GM21723 (cell line): ENCODE data around the gene UBN1.

Experiments
- ATAC-seq: cut with Tn5 transposase; IDR thresholded peaks from one replicate; pipeline ENCODE4 v1.9.1; 2021; ENCODE audit warnings: mild to moderate bottlenecking, moderate library complexity; ENCODE audit not compliant: unreplicated experiment

Gene UBN1

GRCh38 chr16:4900036-4900435 lies 52.8 kb downstream of the UBN1 start:
- ATAC-seq: no peak

GRCh38 chr16:4900750-4901149 lies 53.5 kb downstream of the UBN1 start:
- no peak for ATAC-seq

- ATAC-seq: no peak
Observed at GRCh38 chr16:4902038-4902437, 54.8 kb downstream of the UBN1 start.

- ATAC-seq: no peak
Observed at GRCh38 chr16:4904108-4904941, 57.0 kb downstream of the UBN1 start.

DNA sequence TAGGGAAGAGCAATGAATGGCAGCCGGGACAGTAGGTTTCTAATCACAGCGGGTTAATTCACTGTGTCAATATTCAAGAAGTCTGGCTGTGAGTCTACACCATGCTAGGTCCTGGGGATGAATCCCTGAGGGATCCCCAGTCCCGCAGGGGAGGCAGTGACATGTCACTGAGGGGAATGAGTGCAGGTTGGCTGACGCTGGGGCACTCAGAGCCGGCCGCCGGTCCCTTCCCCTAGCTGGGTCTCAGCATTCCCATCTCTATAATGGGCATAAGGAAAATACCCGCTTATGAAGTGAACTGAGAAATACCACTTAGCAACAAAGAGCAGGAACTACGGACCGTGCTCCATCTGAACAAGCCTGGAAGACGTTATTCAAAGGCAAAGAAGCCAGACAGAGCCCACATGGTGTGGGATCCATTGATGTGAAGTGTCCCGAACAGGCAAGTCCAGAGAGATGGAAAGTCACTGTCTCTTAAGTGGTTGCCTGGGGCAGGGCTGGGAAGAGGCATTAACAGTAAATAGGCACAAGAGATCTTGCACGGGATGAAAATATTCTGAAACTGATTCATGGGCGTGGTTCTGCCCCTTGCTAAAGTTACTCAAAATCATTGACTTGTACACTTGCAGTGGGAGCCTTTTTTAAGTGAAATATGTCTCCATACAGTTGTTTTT lies 57.8 kb downstream of the UBN1 start:
- no peak for ATAC-seq

DNA sequence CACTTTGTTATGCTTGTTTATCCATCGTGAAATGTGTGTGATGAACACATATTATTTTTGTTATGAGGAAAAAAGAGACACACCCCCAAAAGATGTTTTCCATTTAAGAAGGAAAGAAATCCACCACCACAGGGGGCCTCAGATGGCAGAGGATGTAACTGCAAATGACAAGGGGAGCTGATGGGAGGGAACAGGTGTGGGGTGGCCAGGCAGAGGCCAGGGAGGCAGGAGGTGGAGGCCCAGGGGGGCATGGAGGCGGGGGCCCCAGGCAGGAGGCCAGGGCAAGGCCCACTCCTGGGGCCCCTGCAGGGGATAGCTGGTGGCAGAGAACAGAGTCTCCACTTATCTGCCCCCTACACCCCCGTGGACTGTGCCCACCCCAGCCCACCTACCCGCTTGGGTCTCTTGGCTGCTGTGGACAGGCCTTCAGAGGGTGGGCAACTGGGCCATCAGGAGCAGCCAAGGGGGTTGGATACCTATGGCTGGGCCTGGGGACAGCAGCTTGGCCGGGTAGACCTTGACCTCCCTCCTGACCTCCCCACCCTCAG lies 61.6 kb downstream of the UBN1 start:
- ATAC-seq: no peak

DNA sequence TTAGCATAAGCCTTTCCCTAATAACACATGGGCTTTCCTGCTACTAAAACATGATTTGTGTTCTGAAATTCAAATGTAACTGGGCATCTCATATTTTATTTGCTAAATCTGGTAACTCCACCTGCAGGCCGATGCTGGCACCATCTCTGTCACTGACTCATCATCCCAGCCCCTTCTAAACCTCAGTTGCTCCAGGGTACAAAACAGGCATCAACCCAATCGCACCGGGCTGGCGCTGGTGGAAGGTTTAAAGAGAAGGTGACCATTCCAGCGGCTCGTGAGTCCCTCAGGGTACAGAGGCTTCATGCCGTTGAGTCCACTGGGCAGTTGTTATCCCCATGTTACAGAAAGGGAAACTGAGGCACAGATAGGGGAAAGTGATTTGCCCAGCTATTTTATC lies 62.5 kb downstream of the UBN1 start:
- ATAC-seq: no peak

GRCh38 chr16:4910828-4911227 lies 63.5 kb downstream of the UBN1 start:
- ATAC-seq: no peak

DNA sequence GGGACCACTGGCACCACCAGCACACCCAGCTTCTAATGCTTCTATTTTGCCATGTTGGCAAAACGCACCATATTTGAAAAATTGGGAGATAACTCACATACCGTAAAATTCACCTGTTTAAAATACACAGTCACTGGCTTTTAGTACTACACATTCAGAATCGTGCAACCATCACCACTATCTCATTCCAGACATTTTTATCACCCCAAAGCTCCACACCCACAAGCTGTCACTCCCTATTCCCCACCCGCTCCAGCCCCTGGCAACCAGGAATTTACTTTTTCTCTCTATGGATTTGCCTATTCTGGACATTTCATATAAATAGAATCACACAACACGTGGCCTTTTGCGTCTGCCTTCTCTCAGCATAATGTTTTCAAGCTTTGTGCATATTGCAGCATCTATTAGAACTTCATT lies 64.7 kb downstream of the UBN1 start:
- no peak for ATAC-seq

DNA sequence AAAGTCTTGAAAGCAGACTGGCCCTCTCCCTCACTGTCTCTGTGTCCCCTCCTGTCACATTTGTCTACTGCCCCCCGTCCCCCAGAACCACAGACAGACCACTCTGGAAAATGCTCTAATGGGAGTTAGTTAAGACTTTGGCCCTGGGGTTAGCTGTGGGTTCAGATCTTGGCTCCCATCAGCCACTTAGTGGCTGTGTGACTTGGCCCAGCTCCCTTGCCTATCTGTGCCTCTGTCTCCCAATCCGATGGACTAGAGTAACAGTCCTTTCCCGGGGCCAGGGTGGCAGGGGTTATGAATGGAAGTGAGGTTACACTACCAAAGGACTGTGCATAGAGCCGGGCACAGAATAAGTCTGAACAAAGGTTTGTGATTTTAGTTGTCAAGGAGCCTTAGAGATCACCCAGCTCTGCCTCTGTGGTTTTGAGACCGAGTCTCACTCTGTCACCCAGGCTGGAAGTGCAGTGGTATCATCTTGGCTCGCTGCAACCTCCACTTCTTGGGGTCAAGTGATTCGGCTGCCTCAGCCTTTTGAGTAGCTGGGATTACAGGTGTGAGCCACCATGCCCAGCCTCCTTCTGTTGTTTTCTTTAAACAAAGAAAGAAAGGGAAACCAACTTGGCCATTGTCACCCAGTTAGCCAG lies 66.0 kb downstream of the UBN1 start:
- no peak for ATAC-seq

- ATAC-seq: no peak
Observed at GRCh38 chr16:4913774-4914525, 66.7 kb downstream of the UBN1 start.

DNA sequence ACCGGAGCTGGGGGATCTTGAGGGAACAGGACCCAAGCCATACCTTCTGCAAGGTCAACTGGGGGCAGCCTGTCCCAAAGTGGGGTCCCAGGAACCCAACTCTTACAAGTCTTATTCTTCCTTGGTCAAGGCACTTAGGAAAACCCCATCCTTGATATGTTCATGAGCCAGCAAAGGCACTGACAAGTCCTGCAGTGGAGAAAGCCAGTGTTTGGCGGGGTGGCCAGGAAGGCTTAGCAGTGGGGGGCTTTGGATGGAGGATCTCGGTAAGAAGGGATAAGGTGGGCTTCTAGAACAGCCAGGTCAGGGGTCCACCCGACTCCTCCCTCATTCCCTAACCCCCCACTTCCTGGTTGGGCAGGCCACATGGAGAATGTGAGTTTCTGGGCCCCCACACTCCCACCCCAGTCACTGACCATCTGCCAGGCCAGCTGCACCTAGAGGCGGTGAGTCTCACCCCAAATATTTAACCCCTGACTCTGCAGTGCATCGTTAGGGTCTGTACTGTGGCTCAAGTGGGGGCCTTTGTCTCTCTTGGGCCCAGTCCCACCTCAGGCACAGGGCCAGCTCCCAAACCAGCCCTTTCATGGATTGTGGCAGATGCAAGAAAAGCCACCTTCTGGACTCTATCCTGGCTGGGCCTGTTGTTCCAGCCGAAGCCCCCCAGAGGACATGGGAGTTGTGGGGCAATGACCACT lies 67.4 kb downstream of the UBN1 start:
- no peak for ATAC-seq

- ATAC-seq: no peak
Observed at GRCh38 chr16:4915226-4915761, 68.0 kb downstream of the UBN1 start.

GRCh38 chr16:4917117-4917516 lies 69.8 kb downstream of the UBN1 start:
- no peak for ATAC-seq

GRCh38 chr16:4918781-4919251 lies 71.5 kb downstream of the UBN1 start:
- ATAC-seq: no peak

DNA sequence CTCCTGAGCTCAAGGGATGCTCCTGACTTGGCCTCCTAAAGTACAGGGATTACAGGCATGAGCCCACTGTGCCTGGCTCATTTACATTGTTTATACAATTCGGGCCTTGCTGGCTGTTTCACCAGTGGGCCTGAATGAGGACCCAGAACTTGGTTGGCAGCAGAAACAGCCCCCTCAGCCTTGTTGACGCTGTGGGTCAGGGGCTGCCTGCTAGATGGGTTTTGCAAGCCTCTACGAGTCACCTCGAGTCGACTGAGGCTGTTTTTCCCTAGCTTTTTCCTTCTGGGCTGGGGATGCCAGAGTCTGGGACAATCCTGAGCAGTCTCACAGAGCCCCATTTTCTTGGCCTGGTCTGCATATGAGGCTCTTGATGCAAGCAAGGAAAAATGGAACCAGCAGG lies 73.5 kb downstream of the UBN1 start:
- no peak for ATAC-seq

DNA sequence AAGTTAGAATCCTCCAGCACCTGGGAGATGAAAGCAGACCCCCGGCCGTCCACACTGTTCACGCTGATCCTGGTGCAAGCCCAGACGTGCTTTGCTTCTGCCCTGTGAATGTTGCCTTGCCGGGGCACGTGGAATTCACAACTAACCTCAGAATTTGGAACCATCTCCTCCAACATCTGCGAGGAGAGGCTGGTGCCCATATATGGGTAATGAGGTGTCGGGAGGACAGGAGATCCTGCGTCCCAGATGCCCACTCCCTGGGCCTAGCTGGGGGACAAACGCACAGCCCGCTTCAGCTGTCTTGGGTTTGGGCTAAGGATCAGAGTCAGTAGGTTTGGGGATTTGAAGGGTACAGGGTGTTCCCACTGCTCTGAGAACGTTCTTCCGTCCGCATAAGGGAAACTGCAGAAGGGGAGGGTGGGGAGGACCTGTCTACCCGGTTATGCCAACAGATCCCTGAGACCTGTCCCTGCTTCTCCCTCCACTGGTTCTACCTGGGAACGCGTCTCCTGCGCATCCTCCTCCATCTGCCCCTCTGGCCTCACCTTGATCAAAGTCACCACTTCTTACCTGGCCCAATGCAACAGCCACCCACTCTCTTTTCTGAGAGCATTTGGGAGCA lies 75.6 kb downstream of the UBN1 start:
- ATAC-seq: no peak

GRCh38 chr16:4923853-4924252 lies 76.6 kb downstream of the UBN1 start:
- no peak for ATAC-seq

- no peak for ATAC-seq
Observed at GRCh38 chr16:4924593-4925292, 77.5 kb downstream of the UBN1 start.
